NCI-H1048 (cell line): ENCODE data around the gene CNTNAP2.

Experiments
- DNase-seq: peaks from one replicate; lab custom pipeline; 2025; lab: John Stamatoyannopoulos, UW

Gene CNTNAP2

DNA sequence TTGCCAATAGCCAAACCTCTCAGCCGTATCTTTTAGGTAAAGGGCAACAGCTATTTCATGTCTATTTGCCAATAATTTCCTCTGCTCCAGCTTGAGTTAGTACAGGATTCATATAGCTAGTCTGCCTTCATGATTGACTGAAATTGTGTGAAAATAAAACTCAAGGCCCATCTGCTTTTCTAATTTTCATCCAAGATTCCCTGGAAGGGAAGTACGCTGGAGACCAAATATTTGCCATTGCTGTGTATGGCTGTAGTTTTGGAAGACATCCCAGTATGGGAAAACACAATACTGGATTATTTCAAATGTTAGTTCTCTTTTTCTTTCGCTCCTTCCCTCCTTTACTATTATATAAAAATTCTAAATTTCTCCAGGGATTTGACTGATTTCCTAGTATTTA, 652.4 kb downstream of the CNTNAP2 start:
- DNase-seq: no peak

GRCh38 chr7:146772601-146773000, 656.0 kb downstream of the CNTNAP2 start:
- DNase-seq: no peak

DNA sequence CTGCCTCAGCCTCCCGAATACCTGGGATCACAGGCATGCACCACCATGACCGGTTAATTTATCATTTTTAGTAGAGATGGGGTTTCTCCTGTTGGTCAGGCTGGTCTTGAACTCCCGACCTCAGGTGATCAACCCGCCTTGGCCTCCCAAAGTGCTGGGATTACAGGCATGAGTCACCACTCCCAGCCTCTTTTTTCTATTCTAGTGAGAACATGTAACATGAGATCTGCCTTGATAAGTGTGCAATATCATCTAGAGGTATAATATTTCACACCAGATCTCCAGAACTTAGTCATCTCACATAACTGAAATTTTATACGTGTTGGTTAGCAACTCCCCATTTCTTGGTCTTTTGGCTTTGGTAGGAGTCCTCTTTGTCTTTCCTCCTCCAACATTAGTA, 656.9 kb downstream of the CNTNAP2 start:
- no peak for DNase-seq

GRCh38 chr7:146781352-146782116, 664.9 kb downstream of the CNTNAP2 start:
- no peak for DNase-seq

GRCh38 chr7:146787266-146787665, 670.7 kb downstream of the CNTNAP2 start:
- no peak for DNase-seq

DNA sequence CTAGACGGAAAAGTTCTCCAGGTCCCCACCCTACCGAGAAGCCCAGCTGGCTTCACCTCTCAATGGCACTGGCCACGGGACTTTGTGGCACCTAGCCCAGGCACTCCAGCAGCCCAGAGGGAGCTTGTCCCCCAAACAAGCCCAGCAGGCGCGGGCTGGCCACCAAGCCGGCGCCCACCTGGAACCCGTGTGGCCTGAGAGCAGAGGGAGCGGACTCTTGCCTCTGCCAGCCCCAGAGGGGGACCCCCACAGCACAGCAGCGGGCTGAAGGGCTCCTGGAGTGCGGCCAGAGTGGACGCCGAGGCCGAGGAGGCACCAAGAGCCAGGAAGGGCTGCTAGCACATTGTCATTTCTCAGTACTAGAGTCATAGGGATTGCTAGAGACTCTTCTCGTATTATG, 671.4 kb downstream of the CNTNAP2 start:
- DNase-seq: no peak

DNA sequence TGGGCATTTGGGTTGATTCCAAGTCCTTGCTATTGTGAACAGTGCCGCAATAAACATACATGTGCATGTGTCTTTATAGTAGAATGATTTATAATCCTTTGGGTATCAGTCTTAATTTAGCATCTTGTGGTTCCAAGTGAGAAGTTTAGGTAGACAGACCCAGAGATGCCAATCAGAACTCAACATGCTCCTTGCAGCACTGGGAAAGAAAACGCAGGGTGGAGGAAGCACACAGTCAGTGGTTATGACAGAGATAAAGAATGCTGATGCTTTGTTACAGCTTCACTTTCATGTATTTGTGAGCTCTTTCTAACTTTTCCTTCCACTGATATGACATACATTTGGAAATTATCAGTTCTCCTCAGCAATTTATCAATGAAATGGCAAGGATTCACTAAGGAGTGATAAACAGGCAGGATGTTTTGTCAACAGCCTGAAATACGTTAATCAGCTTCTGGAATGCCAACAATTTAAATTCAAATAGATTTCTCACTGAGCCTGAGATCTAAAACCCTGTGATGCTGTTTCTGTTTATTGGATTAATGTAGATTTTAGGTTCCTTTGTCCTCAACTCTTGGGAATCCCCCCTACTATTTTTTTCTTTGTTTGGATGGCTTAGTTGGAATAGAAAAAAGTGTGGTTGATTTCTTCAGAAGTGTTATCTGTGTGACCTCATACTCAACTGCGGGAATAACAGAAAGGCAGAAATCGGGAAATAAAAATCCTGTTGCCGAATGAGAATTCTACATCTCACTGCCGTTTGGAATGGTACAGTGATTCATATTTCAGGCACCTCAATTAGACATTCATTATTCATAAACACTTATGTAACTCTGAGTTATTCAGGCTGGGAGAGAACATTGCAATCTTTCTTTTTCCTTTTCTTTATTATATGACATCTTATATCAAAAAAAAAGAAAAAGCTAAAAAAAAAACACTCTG, 675.0 kb downstream of the CNTNAP2 start:
- DNase-seq: no peak

GRCh38 chr7:146804620-146805019, 688.0 kb downstream of the CNTNAP2 start:
- DNase-seq: no peak

DNA sequence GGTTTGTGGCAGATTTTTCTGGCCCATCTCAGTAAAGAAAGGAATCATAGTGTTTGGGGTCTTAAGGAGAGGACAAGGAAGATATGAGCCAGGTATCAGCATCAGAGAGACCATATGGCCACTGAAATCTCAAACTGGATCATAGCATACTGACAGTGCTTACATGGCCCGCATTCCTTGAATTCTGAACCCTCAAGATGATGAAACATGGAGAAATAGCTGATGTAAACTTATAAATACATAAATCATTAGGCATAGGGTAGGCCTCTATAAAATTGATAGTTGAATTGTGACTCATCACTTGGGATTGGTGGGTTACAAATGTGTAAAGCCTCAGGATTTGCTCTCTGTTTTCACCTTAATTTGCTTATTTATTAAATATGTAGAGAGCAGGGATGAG, 688.5 kb downstream of the CNTNAP2 start:
- DNase-seq: no peak

GRCh38 chr7:146826329-146826728, 709.7 kb downstream of the CNTNAP2 start:
- DNase-seq: no peak

DNA sequence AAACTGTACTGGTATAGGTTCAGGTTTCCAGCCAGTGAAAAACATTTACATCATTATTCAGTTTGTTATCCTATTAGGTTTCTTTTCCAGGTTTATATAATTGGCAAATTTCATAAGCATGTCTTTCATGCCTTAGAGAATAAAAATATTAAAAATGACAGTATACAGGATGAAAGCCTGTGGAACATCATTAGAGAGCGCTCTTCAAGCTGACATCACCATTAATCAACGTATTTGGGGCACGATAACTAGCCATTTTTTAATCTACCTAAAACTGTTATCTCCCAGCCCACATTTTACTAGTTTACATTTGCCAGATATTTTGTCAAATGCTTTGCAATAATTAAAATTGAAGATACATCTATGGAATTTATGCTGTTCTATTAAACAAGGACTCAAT, 714.1 kb downstream of the CNTNAP2 start:
- no peak for DNase-seq

GRCh38 chr7:146831875-146832274, 715.3 kb downstream of the CNTNAP2 start:
- no peak for DNase-seq

- DNase-seq: no peak
Observed at GRCh38 chr7:146844405-146844804, 727.8 kb downstream of the CNTNAP2 start.

DNA sequence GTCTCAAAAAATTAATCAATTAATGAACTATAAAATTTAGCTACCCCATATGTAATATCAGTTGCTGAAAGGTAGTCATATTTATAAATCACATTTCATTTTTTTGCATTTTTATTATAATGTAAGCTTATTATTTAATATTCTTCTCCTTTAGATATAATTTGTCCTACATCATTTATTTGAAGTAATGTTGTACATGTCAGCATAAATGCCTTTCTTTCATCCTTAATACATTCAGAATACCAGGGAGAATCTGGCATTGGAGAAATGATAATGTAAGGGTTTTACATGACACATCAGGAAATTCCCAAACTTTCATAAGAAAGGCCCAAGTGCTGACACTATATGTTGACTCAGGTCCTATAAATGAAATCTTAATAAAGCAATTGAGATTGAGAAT, 742.1 kb downstream of the CNTNAP2 start:
- DNase-seq: no peak

GRCh38 chr7:146861701-146862100, 745.1 kb downstream of the CNTNAP2 start:
- no peak for DNase-seq

DNA sequence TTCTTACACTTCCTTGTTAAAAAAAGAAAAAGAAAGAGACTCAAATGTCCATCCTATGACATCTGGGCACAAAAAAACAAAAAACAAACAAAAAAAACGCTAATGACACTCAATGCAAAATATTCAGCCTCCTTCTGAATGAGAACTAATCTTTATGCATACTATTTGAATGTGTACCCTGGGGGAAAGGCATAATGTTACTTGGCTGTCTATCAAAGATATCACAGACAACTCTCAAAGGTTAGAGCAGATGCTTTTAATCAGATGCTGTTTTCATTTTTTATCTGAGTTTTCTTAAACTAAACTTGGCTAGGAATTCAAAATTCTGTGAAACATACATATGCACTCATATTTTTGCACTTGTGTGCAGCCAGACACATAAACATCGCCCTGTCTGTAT, 745.8 kb downstream of the CNTNAP2 start:
- no peak for DNase-seq

DNA sequence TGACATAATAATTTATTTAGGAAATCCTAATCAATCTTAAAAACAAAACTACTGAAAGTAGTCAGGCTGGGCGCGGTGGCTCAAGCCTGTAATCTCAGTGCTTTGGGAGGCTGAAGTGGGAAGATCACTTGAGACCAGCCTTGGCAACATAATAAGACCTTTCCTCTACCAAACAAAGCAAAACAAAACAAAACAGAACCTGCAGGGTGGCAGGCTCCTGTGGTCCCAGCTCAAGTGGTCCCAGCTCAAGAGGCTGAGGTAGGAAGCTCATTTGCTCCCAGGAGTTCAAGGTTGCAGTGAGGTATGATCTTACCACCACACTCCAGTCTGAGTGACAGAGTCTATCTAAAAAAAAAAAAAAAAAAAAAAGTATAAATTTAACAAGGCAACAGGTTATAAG, 748.0 kb downstream of the CNTNAP2 start:
- DNase-seq: no peak

DNA sequence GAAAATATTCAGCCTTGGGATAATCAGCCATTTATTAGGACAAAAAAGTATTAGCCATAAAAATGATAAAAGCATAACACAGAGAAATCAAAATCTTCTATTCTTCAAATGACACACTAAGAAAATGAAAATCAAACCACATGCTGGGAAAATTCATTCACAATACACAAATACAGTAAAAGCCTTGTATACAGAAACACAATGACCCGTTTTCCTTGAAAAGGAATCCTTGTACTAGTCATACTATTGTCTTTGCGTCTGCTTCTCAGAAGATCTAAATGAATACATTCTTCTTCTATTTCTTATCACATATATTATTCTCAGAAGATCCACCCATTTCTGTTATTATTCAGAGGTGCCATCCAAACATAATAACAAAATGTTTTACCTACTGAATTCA, 749.1 kb downstream of the CNTNAP2 start:
- DNase-seq: no peak

GRCh38 chr7:146874722-146875121, 758.1 kb downstream of the CNTNAP2 start:
- no peak for DNase-seq

- DNase-seq: no peak
Observed at GRCh38 chr7:146875237-146875785, 758.7 kb downstream of the CNTNAP2 start.

GRCh38 chr7:146875981-146876380, 759.4 kb downstream of the CNTNAP2 start:
- DNase-seq: no peak

DNA sequence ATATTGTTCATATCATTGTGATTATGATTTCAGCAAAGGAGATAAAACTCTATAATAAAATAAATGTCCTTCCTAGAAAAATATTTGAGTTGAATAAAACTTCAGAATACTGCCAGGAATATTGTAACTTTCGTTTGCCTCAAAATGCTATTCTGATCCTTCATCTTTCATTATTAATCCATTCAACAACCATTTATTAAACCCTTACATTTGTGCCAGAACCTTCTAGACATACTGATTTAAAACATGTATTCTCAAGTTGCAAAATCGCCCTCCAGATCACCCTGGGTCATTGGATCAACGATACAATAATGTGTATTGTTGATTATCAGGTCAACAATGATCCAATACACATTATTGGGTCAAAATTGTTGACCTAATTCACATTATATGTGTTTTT, 759.8 kb downstream of the CNTNAP2 start:
- no peak for DNase-seq

DNA sequence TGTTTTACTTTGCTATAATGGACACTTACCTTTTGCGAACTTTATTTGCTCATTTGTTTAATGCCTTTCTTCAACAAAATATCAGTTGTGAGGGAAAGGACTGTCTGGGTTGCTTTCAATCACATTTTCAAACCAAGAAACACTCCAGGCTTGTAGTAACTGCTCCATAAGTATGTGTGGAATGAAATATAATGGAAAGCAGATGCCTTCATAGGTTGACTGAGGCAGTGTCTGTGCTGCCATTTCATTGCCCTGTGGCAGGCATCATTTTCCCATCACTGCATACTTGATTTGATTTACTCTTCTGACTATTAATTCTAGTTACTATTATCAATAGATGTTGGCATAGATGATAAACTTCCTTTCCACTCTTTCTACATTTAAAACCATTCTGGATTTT, 762.3 kb downstream of the CNTNAP2 start:
- DNase-seq: no peak
